GM12878 (cell line): ENCODE data around the gene ZNF335. TPM values are rescaled to one million over a fixed set of nuclear protein-coding genes. Genes with fewer than 3 reads are reported as not detected.

Experiments
- ATAC-seq: fragments of 200-7000 bp; cut with Tn5 transposase; 3 replicates; pipeline ENCODE4 v1.9.1; 2020; ENCODE audit warnings: mild to moderate bottlenecking, moderate library complexity
- BruUV-seq: library from RNA; stranded (reverse); fragments of 400-500 nt; replicated peaks from 2 replicates; lab custom pipeline; 2021; lab: Mats Ljungman, UMichigan
- CTCF ChIA-PET: fragments of 300-600 bp; sonication (Branson Sonifier 250); formaldehyde crosslinking; extraction: SDS; loops from one replicate; lab custom pipeline; 2021; ENCODE audit warnings: inconsistent platforms; lab: Yijun Ruan, JAX
- POLR2A ChIA-PET: fragments of 350-600 bp; formaldehyde crosslinking; extraction: SDS; loops from one replicate; lab custom pipeline; 2021; ENCODE audit warnings: inconsistent platforms; lab: Charles Lee
- RAD21 ChIA-PET: fragments of 300-600 bp; sonication (Branson Sonifier 250); formaldehyde crosslinking; loops from one replicate; lab custom pipeline; 2023; ENCODE audit warnings: antibody characterized with exemption; ENCODE audit not compliant: unreplicated experiment; lab: Charles Lee
- SMC1A ChIA-PET: fragments of 300-600 bp; sonication (Branson Sonifier 250); formaldehyde crosslinking; loops from one replicate; lab custom pipeline; 2023; ENCODE audit not compliant: unreplicated experiment, uncharacterized antibody; lab: Charles Lee
- DNase-seq: peaks from one replicate; pipeline ENCODE4 v3.0.0-alpha.2; 2011; ENCODE audit warnings: low read depth, low spot score
- FAIRE-seq: peaks from 3 replicates; lab custom pipeline; 2011; peaks lifted over from hg19 to GRCh38; lab: Jason Lieb, UNC
- H2AFZ ChIP-seq: 2 replicates; pipeline ENCODE4 v1.6.0; 2011; ENCODE audit warnings: low read depth, low read length, control low read depth; ENCODE audit not compliant: control insufficient read depth
- H3K27ac ChIP-seq: 2 replicates; pipeline ENCODE4 v1.5.1; 2011; ENCODE audit warnings: control low read depth; ENCODE audit not compliant: control insufficient read depth, insufficient read depth
- H3K27me3 ChIP-seq, 2 experiments: replicated peaks in 1 of 2; 2 replicates each; pipeline versions ENCODE4 v1.6.0 to v1.6.1; 2011; ENCODE audit warnings: low read length in 1 of 2; ENCODE audit not compliant: control insufficient read depth in 2 of 2, insufficient read depth in 2 of 2
- H3K36me3 ChIP-seq, 2 experiments: 2 replicates each; pipeline ENCODE4 v1.5.1; 2011; ENCODE audit warnings: low read length in 1 of 2; ENCODE audit not compliant: control insufficient read depth in 2 of 2, insufficient read depth in 2 of 2
- H3K4me1 ChIP-seq: 2 replicates; pipeline ENCODE4 v1.6.1; 2011; ENCODE audit warnings: mild to moderate bottlenecking, low read length, moderate library complexity, mixed read lengths; ENCODE audit not compliant: control insufficient read depth, insufficient read depth
- H3K4me2 ChIP-seq: 2 replicates; pipeline ENCODE4 v1.6.0; 2011; ENCODE audit warnings: control low read depth; ENCODE audit not compliant: control insufficient read depth, insufficient read depth
- H3K4me3 ChIP-seq: fragments of 200-600 bp; sonication (generic); 2 replicates; pipeline ENCODE4 v1.5.1; 2016
- H3K79me2 ChIP-seq: 2 replicates; pipeline ENCODE4 v1.6.0; 2011; ENCODE audit warnings: low read length; ENCODE audit not compliant: control insufficient read depth, insufficient read depth
- H3K9ac ChIP-seq: 2 replicates; pipeline ENCODE4 v1.8.0; 2011; ENCODE audit warnings: low read length, control low read depth, mixed read lengths; ENCODE audit not compliant: control insufficient read depth, insufficient read depth
- H3K9me3 ChIP-seq: replicated peaks from 3 replicates; pipeline ENCODE4 v1.5.1; 2011; ENCODE audit warnings: mild to moderate bottlenecking, low read length; ENCODE audit not compliant: control insufficient read depth, insufficient read depth
- H4K20me1 ChIP-seq: 2 replicates; pipeline ENCODE4 v1.6.0; 2011; ENCODE audit not compliant: control insufficient read depth, insufficient read depth
- BCL11A ChIP-seq: IDR thresholded peaks from 2 replicates; pipeline ENCODE4 v1.6.1; 2011; ENCODE audit warnings: low read depth, low read length
- HCFC1 ChIP-seq: fragments of 150-350 bp; IDR thresholded peaks from 2 replicates; pipeline ENCODE4 v1.6.1; 2014; ENCODE audit warnings: low read length
- HDAC6 ChIP-seq: fragments of 200-600 bp; sonication (generic); IDR thresholded peaks from one replicate; pipeline ENCODE4 v1.8.0; 2017; ENCODE audit warnings: antibody characterized with exemption; ENCODE audit not compliant: unreplicated experiment
- KAT2A ChIP-seq: conservative IDR thresholded peaks from 2 replicates; pipeline ENCODE4 v1.6.1; 2011; ENCODE audit warnings: low read depth, low read length; ENCODE audit not compliant: control insufficient read depth
- NFIC ChIP-seq: IDR thresholded peaks from 2 replicates; pipeline ENCODE4 v1.6.1; 2012; ENCODE audit warnings: low read depth, mild to moderate bottlenecking, inconsistent platforms, low read length, moderate library complexity
- PML ChIP-seq: IDR thresholded peaks from 2 replicates; pipeline ENCODE4 v1.6.1; 2012; ENCODE audit warnings: low read length, inconsistent platforms
- RCOR1 ChIP-seq: conservative IDR thresholded peaks from 2 replicates; pipeline ENCODE4 v1.6.1; 2012; ENCODE audit warnings: low read depth, low read length, improper control_type of control experiment
- SMAD5 ChIP-seq: IDR thresholded peaks from 2 replicates; pipeline ENCODE4 v1.6.1; 2016; ENCODE audit warnings: antibody characterized with exemption, low read depth
- ZBED1 ChIP-seq: IDR thresholded peaks from 2 replicates; pipeline ENCODE4 v1.6.1; 2016; ENCODE audit warnings: borderline replicate concordance
- ZNF274 ChIP-seq: IDR thresholded peaks from one replicate; pipeline ENCODE4 v1.8.0; 2011; ENCODE audit not compliant: insufficient read length, insufficient read depth
- ZNF622 ChIP-seq: fragments of 450-650 bp; IDR thresholded peaks from 2 replicates; pipeline ENCODE4 v1.6.1; 2017; ENCODE audit warnings: mild to moderate bottlenecking, inconsistent platforms
- WGBS: methylation state at CpG from one replicate; pipeline ENCODE4 v1.1.6; 2016; ENCODE audit warnings: low lambda C conversion rate; ENCODE audit not compliant: insufficient replicate concordance, insufficient coverage; ENCODE audit errors: missing lambda C conversion rate; 5-methylcytosine and 5-hydroxymethylcytosine counted together
- in situ Hi-C: fragments of 300-500 bp; cut with MboI; formaldehyde crosslinking; loops from 9 replicates; pipeline ENCODE4 v1.14.3; 2018; ENCODE audit warnings: mixed read lengths
- intact Hi-C: fragments of 100-400 bp; cut with micrococcal nuclease; formaldehyde crosslinking; loops from one replicate; pipeline ENCODE4 v1.14.2; 2022; ENCODE audit not compliant: unreplicated experiment
- polyA plus RNA-seq, 11 experiments: library from polyadenylated mRNA; depleted of rRNA in 4 of 11; unstranded in 6 of 11; stranded (reverse) in 5 of 11; fragments of >200 nt; fragmentation: Nextera tagmentation in 4 of 11; fragmentation: Illumina TruSeq in 1 of 11; extraction: Ambion mirVana in 4 of 11; extraction: Trizol in 1 of 11; gene quantifications; 1 replicate in 1 of 11; 2 replicates in 10 of 11; pipeline versions ENCODE4 v1.2.1 to v1.2.3, GENCODE V29; 2011 to 2016; ENCODE audit warnings: inconsistent platforms in 2 of 11, missing spikeins in 2 of 11, low read depth in 1 of 11
- total RNA-seq, 4 experiments: library from RNA; depleted of rRNA in 3 of 4; stranded (reverse); fragments of >200 nt in 3 of 4; fragmentation: Illumina TruSeq in 1 of 4; extraction: Trizol in 1 of 4; gene quantifications; 2 replicates each; pipeline versions ENCODE4 v1.2.1 to v1.2.3, GENCODE V29; 2013 to 2021
- TF ChIP-seq, protein P1 (sequence below): fragments of 450-650 bp; IDR thresholded peaks from 2 replicates; pipeline ENCODE4 v1.6.1; 2017; ENCODE audit warnings: mild to moderate bottlenecking
- TF ChIP-seq, protein P2 (sequence below): fragments of 450-650 bp; IDR thresholded peaks from 2 replicates; pipeline ENCODE4 v1.6.1; 2014; ENCODE audit warnings: mild to moderate bottlenecking

The ZNF335 gene
- total and polyA plus RNA-seq, 10 of the 15 experiments (the other 5 are each of a cell fraction or from before 2014, with no cell fraction given): 0.74 to 30.1 (median 14.5) TPM

DNA sequence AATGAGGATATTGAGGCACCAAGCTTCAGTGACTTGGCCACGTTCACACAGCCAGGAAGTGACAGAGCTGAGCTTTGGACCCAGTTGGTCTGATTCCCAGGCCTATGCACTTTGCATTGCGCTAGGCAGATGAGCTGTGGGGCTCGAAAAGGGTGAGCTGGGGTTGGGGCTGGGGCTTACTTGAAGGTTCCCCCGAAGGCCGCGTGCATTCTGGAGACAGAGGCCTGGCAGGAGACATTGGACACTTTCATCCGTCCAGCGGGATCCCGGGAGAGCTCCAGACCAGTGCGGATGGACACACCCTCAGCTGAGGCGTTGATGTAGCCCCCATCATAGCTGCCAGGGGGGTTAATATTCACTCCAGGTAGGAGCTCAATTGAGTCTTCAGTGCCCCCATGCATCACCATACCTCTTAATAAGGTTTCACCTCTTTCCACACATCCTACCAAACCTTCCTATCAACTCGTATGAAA, 62.6 kb downstream of the ZNF335 start:
- FAIRE-seq (no peak), DNase-seq (no peak), ATAC-seq (no peak)
- H2AFZ ChIP-seq: no peak overlapping the region
- no peak overlapping the region for H3K4me2 ChIP-seq
- POLR2A ChIA-PET: interaction anchor here (0.6 to 3.9 kb wide), 7 partner anchors 10 to 104 kb away, joined by 3 to 32 read pairs (median 3); partner anchors contain the start of genes CTSA, NEURL2 and PCIF1
- H3K27me3 ChIP-seq: no peaks in the 10 kb centered on the region
- no peak overlapping the region for H3K9ac ChIP-seq
- no peaks in the 10 kb centered on the region for H4K20me1 ChIP-seq
- H3K79me2 ChIP-seq: no peaks in the 10 kb centered on the region
- peaks cover 15% of the 10 kb centered on the region for H3K4me1 ChIP-seq
- in situ Hi-C loops (no loop called here), intact Hi-C loops (no loop called here)
- no peak overlapping the region for H3K27ac ChIP-seq
- no peaks in the 10 kb centered on the region for H3K36me3 ChIP-seq
- SMC1A ChIA-PET: interaction anchor here (0.8 to 3.5 kb wide), 5 partner anchors 17 to 62 kb away, joined by 3 to 12 read pairs (median 3); partner anchors contain the start of genes CTSA and NEURL2
- no TSS peak for BruUV-seq
- RAD21 ChIA-PET: no interaction called here
- no peaks in the 10 kb centered on the region for H3K9me3 ChIP-seq
- CTCF ChIA-PET: interaction anchor here (0.9 to 3.1 kb wide), 4 partner anchors 24 to 111 kb away, joined by 3 to 19 read pairs (median 4); no protein-coding TSS in a partner anchor
- no peak for TF ChIP-seq RCOR1
- TF ChIP-seq, protein P1, sequence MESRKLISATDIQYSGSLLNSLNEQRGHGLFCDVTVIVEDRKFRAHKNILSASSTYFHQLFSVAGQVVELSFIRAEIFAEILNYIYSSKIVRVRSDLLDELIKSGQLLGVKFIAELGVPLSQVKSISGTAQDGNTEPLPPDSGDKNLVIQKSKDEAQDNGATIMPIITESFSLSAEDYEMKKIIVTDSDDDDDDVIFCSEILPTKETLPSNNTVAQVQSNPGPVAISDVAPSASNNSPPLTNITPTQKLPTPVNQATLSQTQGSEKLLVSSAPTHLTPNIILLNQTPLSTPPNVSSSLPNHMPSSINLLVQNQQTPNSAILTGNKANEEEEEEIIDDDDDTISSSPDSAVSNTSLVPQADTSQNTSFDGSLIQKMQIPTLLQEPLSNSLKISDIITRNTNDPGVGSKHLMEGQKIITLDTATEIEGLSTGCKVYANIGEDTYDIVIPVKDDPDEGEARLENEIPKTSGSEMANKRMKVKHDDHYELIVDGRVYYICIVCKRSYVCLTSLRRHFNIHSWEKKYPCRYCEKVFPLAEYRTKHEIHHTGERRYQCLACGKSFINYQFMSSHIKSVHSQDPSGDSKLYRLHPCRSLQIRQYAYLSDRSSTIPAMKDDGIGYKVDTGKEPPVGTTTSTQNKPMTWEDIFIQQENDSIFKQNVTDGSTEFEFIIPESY: no peak
- no peak for TF ChIP-seq NFIC
- no peak for TF ChIP-seq ZNF274
- TF ChIP-seq ZBED1: no peak
- TF ChIP-seq HCFC1: no peak
- TF ChIP-seq HDAC6: no peak
- no peak for TF ChIP-seq PML
- TF ChIP-seq, protein P2, sequence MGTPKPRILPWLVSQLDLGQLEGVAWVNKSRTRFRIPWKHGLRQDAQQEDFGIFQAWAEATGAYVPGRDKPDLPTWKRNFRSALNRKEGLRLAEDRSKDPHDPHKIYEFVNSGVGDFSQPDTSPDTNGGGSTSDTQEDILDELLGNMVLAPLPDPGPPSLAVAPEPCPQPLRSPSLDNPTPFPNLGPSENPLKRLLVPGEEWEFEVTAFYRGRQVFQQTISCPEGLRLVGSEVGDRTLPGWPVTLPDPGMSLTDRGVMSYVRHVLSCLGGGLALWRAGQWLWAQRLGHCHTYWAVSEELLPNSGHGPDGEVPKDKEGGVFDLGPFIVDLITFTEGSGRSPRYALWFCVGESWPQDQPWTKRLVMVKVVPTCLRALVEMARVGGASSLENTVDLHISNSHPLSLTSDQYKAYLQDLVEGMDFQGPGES: no peak
- TF ChIP-seq KAT2A: no peak
- no peak for TF ChIP-seq BCL11A
- no peak for TF ChIP-seq ZNF622
- TF ChIP-seq SMAD5: no peak
- WGBS: 88% methylated on average over 12 of the region's 12 CpGs
- H3K4me3 ChIP-seq: no peak overlapping the region
